ENCODE results near the gene ZNF521.

Gene ZNF521

GRCh38 chr18:25121442-25121841 is 230.5 kb downstream of the ZNF521 start:
- DNase-seq (no peak), ATAC-seq (replicated peaks) (no peak)
- H3K27me3 Mint-ChIP-seq: peaks cover 0 to 4% of the 10 kb centered on the region in 2 donors
- no peak overlapping the region for H3K27ac Mint-ChIP-seq
- no peak overlapping the region for H3K4me3 Mint-ChIP-seq
- peaks cover 4 to 8% of the 10 kb centered on the region in 2 donors for H3K9me3 Mint-ChIP-seq
- peaks cover 0 to 5% of the 10 kb centered on the region in 2 donors for H3K4me1 Mint-ChIP-seq
- H3K36me3 Mint-ChIP-seq: no peaks in the 10 kb centered on the region

GRCh38 chr18:25113566-25113965 is 238.4 kb downstream of the ZNF521 start:
- H3K27me3 Mint-ChIP-seq: peaks cover 0 to 7% of the 10 kb centered on the region in 2 donors
- DNase-seq (no peak), ATAC-seq (replicated peaks) (no peak)
- no peaks in the 10 kb centered on the region for H3K36me3 Mint-ChIP-seq
- H3K27ac Mint-ChIP-seq: no peak overlapping the region
- H3K9me3 Mint-ChIP-seq: peaks cover 9 to 11% of the 10 kb centered on the region in 2 donors
- H3K4me3 Mint-ChIP-seq: no peak overlapping the region
- H3K4me1 Mint-ChIP-seq: no peaks in the 10 kb centered on the region

GRCh38 chr18:25112821-25113434 is 239.0 kb downstream of the ZNF521 start:
- H3K4me1 Mint-ChIP-seq: no peaks in the 10 kb centered on the region
- no peak overlapping the region for H3K4me3 Mint-ChIP-seq
- DNase-seq (no peak), ATAC-seq (replicated peaks) (no peak)
- H3K9me3 Mint-ChIP-seq: peaks cover 8 to 11% of the 10 kb centered on the region in 2 donors
- H3K36me3 Mint-ChIP-seq: no peaks in the 10 kb centered on the region
- H3K27ac Mint-ChIP-seq: no peak overlapping the region
- peaks cover 0 to 7% of the 10 kb centered on the region in 2 donors for H3K27me3 Mint-ChIP-seq

DNA sequence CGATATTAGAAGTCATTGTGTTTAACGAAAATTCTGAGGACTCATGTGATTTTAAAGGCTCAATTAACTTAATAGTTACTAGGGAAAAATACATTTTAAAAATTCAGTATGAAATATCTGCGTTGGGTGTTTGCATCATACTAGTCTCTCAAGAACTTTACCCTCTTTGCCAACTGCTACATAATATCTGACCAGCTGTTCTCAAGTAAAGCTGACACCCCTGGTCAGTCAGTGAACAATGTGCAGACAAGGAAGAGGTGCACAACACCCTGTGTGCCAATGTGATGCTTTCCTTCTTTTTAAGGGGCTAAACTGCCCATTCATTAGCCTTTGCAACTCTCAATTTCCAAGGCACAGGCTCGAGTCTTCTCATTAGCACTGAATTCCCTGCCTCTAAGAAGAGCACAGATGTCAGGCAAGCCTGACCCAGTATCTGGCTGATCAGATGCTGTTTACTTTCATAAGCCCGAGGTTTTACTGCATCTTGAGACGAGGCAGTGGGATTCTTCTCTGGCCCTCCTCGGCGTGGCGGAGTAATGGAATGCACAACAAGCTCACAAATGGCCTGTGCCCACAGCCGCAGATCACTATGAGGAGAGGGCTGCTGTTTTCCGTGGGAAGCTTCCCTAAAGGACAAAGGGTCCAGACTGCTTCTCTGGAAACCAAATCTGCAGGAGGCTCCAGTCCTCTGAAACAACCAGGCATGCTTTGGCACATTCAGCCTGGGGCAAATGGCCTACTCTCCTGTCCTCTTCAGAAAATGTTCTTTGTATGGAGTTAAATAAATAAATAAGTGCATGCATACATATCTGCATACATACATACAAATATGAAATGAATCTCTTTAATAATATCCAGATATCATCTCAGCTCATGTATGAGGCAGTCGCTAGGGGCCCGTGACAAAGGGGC is 240.3 kb downstream of the ZNF521 start:
- DNase-seq (no peak), ATAC-seq (replicated peaks) (no peak)
- Mint-ChIP-seq H3K9me3 (peaks cover 5% of the 10 kb centered on the region in 2 donors), H3K4me1 (no peaks in the 10 kb centered on the region), H3K36me3 (no peaks in the 10 kb centered on the region), H3K27ac (no peak overlapping the region), H3K27me3 (peaks cover 0 to 7% of the 10 kb centered on the region in 2 donors), H3K4me3 (no peak overlapping the region)

GRCh38 chr18:25109484-25109883 is 242.5 kb downstream of the ZNF521 start:
- peaks cover 5% of the 10 kb centered on the region in 2 donors for H3K9me3 Mint-ChIP-seq
- H3K4me1 Mint-ChIP-seq: no peaks in the 10 kb centered on the region
- H3K4me3 Mint-ChIP-seq: no peak overlapping the region
- ATAC-seq (replicated peaks) (no peak), DNase-seq (no peak)
- peaks cover 0 to 7% of the 10 kb centered on the region in 2 donors for H3K27me3 Mint-ChIP-seq
- no peaks in the 10 kb centered on the region for H3K36me3 Mint-ChIP-seq
- no peak overlapping the region for H3K27ac Mint-ChIP-seq

- Mint-ChIP-seq H3K27ac (no peak overlapping the region), H3K36me3 (no peaks in the 10 kb centered on the region), H3K9me3 (no peaks in the 10 kb centered on the region), H3K4me3 (no peak overlapping the region), H3K4me1 (no peaks in the 10 kb centered on the region), H3K27me3 (no peaks in the 10 kb centered on the region)
- ATAC-seq (replicated peaks) (no peak), DNase-seq (no peak)
Observed at GRCh38 chr18:25103468-25104155, 248.4 kb downstream of the ZNF521 start.

DNA sequence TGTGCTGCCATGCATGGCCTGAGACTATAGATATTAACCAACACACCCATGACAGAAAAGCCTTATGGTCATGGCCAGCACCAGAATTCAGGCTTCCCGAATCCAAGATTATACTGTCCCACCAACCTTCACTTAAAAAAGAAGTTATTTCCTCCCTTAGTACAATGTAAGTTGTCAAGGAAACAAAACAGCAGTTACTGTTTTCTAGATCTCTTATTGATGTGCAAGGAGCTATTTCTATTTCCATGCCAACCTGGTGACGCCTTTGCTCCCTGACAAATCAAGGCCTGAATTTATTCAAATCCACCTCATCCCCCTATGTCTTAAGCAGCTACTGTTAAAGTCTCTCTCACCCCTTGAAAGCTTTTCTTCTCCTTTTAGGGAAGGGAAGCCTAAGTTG is 249.3 kb downstream of the ZNF521 start:
- H3K27ac Mint-ChIP-seq: no peak overlapping the region
- H3K27me3 Mint-ChIP-seq: no peaks in the 10 kb centered on the region
- no peaks in the 10 kb centered on the region for H3K9me3 Mint-ChIP-seq
- no peaks in the 10 kb centered on the region for H3K36me3 Mint-ChIP-seq
- H3K4me1 Mint-ChIP-seq: no peaks in the 10 kb centered on the region
- no peak for ATAC-seq (replicated peaks)
- DNase-seq: no peak
- no peak overlapping the region for H3K4me3 Mint-ChIP-seq

- ATAC-seq (replicated peaks) (no peak), DNase-seq (no peak)
- no peaks in the 10 kb centered on the region for H3K27me3 Mint-ChIP-seq
- H3K4me1 Mint-ChIP-seq: no peaks in the 10 kb centered on the region
- H3K36me3 Mint-ChIP-seq: no peaks in the 10 kb centered on the region
- no peak overlapping the region for H3K27ac Mint-ChIP-seq
- no peak overlapping the region for H3K4me3 Mint-ChIP-seq
- no peaks in the 10 kb centered on the region for H3K9me3 Mint-ChIP-seq
Observed at GRCh38 chr18:25100418-25100817, 251.5 kb downstream of the ZNF521 start.

GRCh38 chr18:25099895-25100294 is 252.1 kb downstream of the ZNF521 start:
- no peaks in the 10 kb centered on the region for H3K27me3 Mint-ChIP-seq
- no peak for ATAC-seq (replicated peaks)
- H3K27ac Mint-ChIP-seq: no peak overlapping the region
- no peaks in the 10 kb centered on the region for H3K4me1 Mint-ChIP-seq
- H3K36me3 Mint-ChIP-seq: no peaks in the 10 kb centered on the region
- no peaks in the 10 kb centered on the region for H3K9me3 Mint-ChIP-seq
- no peak for DNase-seq
- H3K4me3 Mint-ChIP-seq: no peak overlapping the region

DNA sequence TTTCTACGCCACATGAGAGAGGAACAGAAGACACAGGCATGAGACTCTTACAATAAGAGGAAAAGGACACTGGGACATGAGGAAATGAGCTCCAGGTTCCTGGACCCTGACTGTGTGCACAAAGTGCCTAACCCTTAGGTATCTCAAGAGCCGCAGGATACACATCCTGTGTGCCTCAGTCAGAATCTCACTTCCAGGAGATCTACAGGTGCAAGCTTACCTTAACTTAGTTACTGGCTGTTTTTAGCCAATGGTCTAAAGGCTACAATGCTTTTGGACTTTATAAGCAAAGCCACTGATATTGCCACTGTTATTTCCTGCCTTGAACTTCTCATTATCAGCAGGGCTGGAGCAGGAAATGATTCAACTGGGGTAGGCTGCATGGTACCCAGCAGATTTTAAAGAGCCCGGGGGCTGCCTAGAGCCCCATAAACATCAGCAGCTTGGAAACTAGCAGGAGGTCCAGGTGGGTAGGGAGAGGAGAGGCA is 254.4 kb downstream of the ZNF521 start:
- ATAC-seq (replicated peaks): no peak
- no peaks in the 10 kb centered on the region for H3K9me3 Mint-ChIP-seq
- DNase-seq: no peak
- H3K4me3 Mint-ChIP-seq: no peak overlapping the region
- H3K27ac Mint-ChIP-seq: no peak overlapping the region
- H3K4me1 Mint-ChIP-seq: no peaks in the 10 kb centered on the region
- H3K36me3 Mint-ChIP-seq: no peaks in the 10 kb centered on the region
- H3K27me3 Mint-ChIP-seq: no peaks in the 10 kb centered on the region

DNA sequence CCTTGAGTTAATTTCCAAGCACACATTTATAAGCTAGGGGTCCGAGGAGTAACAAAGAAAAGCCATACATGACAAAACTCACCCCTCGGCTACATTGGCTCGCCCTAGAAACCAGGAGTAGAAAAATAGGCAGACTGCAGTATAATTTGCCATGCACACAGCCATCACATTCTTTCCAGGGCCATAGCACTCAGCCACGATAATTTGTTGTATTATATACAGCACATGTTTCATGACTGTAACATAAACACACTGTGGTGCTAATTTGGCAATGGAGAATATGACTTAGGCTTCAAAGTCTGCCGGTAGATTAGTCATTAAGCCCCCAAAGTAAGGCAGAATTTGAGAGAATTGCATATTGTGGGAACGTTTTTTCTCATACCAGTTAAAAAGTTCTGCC is 254.9 kb downstream of the ZNF521 start:
- no peaks in the 10 kb centered on the region for H3K27me3 Mint-ChIP-seq
- DNase-seq (no peak), ATAC-seq (replicated peaks) (no peak)
- H3K4me1 Mint-ChIP-seq: no peaks in the 10 kb centered on the region
- no peaks in the 10 kb centered on the region for H3K36me3 Mint-ChIP-seq
- H3K4me3 Mint-ChIP-seq: no peak overlapping the region
- no peaks in the 10 kb centered on the region for H3K9me3 Mint-ChIP-seq
- no peak overlapping the region for H3K27ac Mint-ChIP-seq

DNA sequence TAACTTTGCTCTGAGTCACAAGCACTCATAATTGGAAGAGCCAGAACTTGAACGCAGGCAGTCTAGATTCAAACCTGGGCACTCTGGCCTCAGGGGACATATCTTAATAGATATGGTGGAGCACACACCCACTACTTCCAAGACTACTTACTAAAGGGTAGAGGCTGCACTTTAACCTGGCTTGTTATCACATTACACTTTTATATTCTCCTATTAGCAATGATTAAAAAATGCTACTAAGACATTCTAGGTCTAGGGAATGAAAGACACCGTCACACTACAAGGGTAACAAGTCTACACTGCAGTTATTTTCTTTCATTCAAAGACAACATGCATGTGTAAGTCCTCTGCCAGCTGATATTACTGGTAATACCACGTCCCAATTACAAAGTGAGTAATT is 258.8 kb downstream of the ZNF521 start:
- Mint-ChIP-seq H3K27me3 (no peaks in the 10 kb centered on the region), H3K4me3 (no peak overlapping the region), H3K9me3 (no peaks in the 10 kb centered on the region), H3K36me3 (no peaks in the 10 kb centered on the region), H3K4me1 (no peaks in the 10 kb centered on the region), H3K27ac (no peak overlapping the region)
- DNase-seq (no peak), ATAC-seq (replicated peaks) (no peak)

DNA sequence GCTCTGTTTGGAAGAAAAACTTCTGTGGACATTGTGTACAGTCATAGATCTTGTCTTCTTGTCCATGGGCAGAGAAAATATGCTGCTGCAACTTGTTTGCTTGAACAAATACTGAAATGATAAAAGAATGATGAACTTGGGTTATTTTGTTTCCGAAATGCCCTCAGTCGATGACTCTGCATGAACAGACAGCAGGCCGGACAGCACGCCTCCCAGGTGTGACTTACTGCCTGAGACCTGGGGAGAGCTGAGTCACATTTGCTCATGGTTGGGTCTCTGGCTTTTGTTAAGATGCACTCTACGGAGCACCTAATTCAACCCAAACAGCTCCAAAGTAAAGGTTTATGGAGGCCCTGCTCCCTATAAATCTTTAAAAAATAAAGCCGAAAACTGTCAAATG is 262.5 kb downstream of the ZNF521 start:
- no peaks in the 10 kb centered on the region for H3K9me3 Mint-ChIP-seq
- no peaks in the 10 kb centered on the region for H3K27me3 Mint-ChIP-seq
- H3K27ac Mint-ChIP-seq: no peak overlapping the region
- no peaks in the 10 kb centered on the region for H3K36me3 Mint-ChIP-seq
- no peak overlapping the region for H3K4me3 Mint-ChIP-seq
- no peaks in the 10 kb centered on the region for H3K4me1 Mint-ChIP-seq
- ATAC-seq (replicated peaks) (no peak), DNase-seq (no peak)

DNA sequence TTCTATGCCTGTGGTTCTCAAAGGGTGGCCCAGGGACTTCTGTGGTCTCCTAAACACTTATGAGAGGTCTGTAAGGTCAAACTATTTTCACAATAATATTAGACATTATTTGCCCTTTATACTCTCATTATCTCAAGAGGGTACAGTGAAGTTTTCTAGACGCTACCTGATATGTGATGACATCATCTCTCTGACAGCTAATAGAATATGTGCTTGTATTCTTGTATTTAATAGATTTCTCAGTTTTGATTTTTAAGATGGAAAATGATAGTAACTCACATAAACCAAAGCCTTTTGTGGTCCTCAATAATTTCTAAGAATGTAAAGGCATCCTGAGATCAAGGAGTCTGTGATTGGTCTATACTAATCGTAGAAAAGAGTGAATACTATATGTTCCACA is 265.1 kb downstream of the ZNF521 start:
- Mint-ChIP-seq H3K4me1 (no peaks in the 10 kb centered on the region), H3K36me3 (no peaks in the 10 kb centered on the region), H3K27me3 (no peaks in the 10 kb centered on the region), H3K27ac (no peak overlapping the region), H3K9me3 (no peaks in the 10 kb centered on the region), H3K4me3 (no peak overlapping the region)
- ATAC-seq (replicated peaks): no peak
- DNase-seq: no peak
